ENCODE measurements around the gene NAPB.

The NAPB gene

DNA sequence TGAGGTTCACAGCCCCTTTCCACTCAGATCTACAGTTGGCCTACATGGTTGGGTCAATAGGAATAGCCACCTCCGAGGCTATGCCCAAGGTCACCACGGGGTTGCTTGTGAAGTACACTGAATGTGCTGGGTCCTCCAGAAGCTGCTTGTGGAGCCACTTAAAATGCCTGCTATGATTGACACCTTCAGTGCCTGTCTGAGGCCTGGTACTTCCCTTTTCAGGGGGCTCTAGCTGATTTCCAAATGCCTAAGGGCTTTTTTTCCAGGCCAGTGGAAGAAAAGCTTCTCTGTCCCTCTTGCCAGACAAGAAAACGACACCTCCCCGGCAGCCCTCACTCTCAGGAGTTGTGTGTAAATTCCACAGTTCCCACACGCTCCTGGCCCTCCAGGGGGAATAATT lies 77.0 kb downstream of the NAPB start:
- no peak for DNase-seq (ENCODE audit: low spot score)

DNA sequence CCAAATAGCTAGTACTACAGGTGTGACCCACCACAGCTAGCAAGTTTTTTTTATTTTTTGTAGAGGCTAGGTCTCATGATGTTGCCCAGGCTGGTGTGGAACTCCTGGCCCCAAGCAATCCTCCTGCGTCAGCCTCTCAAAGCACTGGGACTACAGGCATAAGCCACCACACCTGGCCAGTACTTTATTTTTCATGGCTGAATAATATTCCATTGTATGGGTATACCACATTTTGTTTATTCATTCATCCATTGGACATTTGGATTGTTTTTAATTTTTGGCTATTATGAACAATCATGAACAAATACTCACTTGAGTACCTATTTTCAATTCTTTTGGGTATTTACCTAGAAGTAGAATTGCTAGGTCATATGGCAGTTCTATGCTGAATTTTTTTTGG lies 77.7 kb downstream of the NAPB start:
- DNase-seq (ENCODE audit: low spot score) = no peak

DNA sequence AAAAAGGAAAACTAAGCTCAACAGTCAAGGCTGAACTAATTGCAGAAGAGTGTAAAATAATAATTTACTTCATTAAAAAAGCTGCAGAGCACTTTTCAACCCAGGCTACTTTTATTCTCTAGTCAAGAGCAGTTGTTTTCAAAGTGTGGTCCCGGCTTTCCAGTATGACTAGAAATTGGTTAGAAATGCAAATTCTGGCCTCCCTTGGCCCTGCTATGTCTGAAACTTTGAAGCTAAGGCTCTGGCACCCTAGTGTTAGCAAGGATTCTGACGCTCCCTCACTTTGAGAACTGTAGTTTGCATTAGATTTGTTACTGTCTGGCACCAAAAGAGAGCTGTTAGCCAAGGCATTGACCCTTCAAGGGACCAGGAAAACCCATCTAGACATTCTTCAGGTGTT lies 80.2 kb downstream of the NAPB start:
- DNase-seq (ENCODE audit: low spot score) = no peak

DNA sequence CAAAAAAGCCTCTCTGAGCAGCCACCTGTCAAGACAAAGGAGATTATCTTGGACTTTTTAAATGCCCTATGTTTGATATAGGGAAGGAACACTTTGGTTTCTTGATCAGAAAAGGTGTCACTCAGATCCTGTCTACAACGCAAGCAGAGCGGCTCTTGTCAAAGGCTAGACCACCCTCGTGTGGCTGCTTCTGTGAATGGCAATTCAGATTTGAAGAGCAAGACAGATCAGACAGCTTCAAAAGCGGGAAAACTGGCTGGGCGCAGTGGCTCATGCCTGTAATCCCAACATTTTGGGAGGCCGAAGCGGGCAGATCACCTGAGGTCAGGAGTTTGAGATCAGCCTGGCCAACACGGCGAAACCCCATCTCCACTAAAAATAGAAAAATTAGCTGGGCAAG lies 80.8 kb downstream of the NAPB start:
- DNase-seq (ENCODE audit: low spot score) = peak; percentile 70

DNA sequence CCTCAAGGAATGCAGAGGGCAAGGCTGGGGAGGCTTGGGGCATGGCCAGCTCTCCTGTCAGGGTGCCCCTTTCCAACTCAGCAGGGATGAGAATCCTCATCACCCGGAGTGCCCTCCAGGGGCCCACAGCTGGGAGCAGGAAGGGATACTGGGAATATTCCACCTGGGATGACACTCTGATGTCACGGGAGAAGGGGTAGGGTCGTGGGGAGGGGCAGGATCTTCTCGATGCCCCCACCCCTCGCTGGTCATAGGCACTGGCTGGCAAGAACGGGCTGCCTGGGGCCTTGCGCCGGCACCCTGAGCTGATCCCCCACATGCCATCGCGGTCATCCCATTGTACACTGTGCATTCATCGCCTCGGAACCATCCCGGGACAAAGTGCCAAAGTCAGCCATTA lies 81.3 kb downstream of the NAPB start:
- DNase-seq (ENCODE audit: low spot score) = no peak

DNA sequence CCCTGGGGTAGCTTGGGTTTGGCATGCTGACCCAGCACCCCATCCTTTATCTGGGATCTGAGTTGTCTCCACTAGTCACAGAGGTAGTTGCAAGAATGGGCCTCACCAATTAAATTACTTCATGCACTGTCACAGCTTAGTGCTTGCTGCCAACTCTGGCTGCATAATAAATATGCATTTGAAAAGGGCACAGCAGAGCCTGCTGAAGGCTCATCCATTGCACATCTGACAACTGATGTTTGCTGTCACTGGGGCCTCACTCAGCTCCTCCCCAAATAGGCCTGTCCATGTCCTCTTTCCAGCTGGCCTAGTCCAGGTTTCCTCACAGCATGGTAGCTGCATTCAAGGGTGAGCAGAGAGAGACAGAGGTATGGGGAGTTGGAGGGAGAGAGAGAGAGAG lies 84.0 kb downstream of the NAPB start:
- no peak for DNase-seq (ENCODE audit: low spot score)

DNA sequence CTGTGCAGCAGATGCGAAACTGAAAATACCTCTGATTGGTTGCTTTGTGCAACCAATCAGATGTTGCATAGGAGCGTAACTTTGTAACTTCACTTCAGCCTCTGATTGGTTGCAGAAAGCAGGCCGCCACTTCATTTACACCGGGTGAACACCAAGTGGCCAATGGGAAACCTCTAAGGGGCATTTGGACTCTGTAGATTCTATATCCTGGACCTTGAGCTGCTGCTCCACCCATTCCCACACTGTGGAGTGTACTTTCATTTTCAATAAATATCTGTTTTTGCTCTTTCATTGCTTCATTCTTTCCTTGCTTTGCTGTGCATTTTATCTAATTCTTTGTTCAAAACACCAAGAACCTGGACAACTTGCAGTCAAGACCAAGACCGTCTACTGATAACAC lies 84.8 kb downstream of the NAPB start:
- DNase-seq (ENCODE audit: low spot score) = no peak

DNA sequence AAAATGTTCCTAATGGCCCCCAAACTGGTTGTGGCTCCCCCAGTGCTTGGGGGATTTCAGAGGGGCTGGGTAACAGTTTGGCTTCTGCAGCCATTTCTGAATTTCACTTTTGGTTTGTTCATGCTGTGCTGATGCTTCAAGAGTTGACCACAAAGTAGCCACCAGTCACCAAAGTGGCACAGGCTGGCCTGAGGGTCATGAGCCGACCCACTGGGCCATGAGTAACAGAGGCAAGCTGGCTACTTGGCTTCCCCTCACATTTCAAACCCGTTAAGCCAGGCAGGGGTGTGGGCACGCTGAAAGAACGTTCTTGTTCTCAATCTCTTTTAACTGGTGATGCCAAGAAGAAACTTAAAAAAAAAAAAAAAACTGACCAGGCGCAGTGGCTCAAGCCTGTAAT lies 85.8 kb downstream of the NAPB start:
- no peak for DNase-seq (ENCODE audit: low spot score)

DNA sequence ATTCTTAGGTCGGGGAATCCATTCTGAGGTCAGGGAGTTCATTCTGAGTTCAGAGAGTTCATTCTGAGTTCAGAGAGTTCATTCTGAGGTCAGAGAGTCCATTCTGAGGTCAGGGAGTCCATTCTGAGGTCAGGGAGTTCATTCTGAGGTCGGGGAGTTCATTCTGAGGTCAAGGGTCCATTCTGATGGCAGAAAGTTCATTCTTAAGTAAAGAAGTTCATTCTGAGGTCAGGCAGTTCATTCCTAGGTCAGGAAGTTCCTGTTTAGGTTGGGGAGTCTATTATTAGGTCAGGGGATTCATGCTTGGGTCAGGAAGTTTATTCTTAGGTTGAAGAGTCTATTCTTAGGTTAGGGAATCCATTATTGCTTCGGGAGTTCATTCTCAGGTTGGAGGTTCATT lies 87.2 kb downstream of the NAPB start:
- DNase-seq (ENCODE audit: low spot score) = no peak

DNA sequence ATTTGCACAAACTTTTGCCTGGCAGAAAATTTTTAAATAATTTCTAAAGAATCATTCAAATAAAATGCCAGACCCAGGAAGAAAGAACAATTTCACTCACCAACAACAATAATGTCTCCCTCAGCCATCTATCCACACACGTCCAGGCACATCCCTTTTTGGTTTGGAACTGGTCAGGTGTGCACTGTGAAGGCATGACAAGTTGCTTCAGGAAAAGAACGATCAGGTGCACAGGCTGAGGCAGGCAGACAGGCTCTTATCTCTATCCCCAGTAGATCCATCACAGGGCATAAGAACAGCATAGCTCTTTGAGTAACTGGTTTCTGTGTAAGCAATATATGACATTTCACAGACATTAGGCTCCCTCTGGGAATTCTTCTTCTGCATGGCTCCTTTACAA lies 88.8 kb downstream of the NAPB start:
- DNase-seq (ENCODE audit: low spot score) = no peak

DNA sequence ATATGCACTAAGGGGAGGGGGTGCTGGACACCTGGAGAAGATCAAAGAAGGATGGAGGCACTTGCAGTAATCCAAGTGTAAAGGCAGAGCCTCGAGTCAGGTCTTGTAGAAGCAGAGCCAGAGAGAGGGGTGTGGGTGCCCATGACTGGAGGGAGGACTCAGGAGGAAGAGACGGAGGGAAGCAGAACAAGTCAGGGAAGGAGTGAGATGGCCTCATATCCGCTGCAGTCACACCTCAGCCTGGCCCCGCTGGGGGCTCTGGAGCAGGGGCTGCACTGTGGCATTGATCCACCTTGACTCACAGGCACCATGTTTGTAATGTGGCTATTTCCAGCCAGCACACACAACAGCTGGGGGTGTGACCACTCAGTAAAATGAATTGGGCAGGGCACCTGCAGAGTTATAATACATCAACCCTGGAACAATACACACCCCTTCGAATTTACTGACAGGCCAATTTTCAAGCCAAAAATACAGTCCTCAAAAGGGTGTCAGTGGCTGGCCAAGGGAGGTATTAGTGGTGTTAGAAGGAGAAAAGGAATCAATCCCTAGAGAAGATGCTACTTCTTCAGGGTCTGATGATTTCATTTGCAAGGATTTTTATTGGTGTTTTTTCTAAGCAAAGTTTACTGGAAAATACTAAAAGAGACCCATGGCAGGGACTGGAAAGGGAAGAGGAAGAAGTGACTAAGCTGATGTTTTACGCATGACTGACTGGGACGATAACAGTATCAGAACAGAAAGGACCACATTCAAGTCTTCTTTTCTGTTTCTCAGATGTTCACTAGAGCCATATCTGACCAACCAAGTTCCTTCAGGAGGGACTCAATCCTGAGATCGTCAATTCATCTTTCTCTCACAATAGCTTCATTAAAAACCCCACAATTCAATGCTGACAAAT lies 89.6 kb downstream of the NAPB start:
- DNase-seq (ENCODE audit: low spot score) = no peak

DNA sequence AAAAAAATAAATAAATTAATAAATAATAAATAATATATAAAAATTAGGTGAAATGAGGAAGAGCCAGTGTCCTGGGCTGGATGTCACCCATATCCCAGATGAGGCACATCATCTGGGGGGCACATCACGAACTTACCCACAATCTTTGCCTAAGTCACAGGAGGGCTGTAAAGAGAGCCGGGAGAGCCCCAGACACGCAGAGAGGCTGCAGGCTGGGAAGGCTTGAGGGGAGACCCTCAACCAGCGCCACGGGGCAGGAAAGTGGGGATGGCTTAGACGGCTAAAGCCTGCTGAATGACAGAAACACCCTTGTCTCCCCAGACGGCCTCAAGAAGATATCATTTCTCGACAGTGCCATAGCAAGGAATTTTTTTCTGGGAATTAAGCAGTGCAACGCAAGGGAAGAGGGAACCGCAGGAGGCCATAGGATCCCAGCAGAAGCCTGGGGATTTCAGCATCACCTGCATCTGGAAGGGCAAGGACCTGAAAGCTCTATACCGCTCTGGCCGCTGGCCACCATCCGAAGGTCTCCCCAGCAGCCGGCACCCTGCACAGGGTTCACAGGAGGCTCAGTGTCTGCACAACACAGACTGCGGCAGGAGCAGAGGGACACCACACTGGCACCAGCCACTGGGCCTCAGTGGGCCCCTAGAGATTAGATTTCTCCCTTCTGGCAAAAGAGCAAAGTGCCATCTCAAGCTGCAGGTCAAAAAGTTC lies 93.5 kb downstream of the NAPB start:
- no peak for DNase-seq (ENCODE audit: low spot score)

DNA sequence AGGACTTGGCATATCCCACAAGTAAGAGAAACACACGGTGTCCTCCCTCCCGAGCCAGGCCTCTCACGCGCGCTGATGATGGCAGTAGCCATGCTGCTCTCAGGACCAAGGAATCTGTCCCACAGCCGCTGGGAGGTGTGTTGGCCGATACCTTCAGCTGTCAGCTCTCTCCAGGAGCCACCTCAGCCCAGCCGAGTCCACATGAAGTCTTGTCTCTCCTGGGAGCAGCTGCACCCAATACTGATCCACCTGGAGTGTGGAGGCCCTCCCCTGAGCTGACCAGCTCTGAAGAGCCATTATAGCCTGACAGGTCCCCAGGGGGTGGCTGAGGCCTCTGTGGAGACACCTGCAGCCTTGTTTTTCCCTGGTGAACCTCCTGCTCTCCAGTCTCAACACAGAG lies 94.5 kb downstream of the NAPB start:
- DNase-seq (ENCODE audit: low spot score) = no peak

DNA sequence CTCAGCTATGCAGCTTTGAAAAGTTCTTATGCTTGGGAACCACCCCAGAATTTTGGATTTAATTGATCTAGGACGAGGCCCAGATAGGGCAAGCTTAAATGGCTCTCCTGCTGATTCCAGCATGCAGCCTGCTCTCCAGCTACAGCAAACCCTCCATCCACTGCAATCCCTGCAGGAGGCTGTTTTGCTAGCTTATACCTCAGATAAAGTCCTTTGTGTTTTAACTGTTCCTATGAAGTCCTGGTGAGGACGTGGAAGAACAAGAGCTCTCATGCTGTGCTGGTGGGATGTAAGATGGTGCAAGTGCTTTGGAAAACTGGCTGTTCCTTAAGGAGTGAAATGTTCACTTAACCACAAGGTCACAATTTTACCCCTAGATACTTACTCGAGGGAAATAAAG lies 96.2 kb downstream of the NAPB start:
- no peak for DNase-seq (ENCODE audit: low spot score)
